OCI-LY7 (cell line): ENCODE measurements around the gene GAS7. TPM values are rescaled to one million over a fixed set of nuclear protein-coding genes. Genes with fewer than 3 reads are reported as not detected.
"Not testable (repeated sequence)": the region's sequence is repeated elsewhere in the genome, so short reads cannot be mapped to it uniquely, and the experiment has no call there.

Source experiments
- BruUV-seq: library from RNA; stranded (reverse); fragments of 400-500 nt; replicated peaks from 2 replicates; lab custom pipeline; 2021; lab: Mats Ljungman, UMichigan
- CTCF ChIA-PET: fragments of 300-600 bp; sonication (Branson Sonifier 250); formaldehyde crosslinking; loops from one replicate; lab custom pipeline; 2022; ENCODE audit warnings: antibody characterized with exemption; ENCODE audit not compliant: unreplicated experiment; lab: Charles Lee
- POLR2A ChIA-PET: fragments of 300-600 bp; sonication (Branson Sonifier 250); formaldehyde crosslinking; loops from one replicate; lab custom pipeline; 2022; ENCODE audit warnings: antibody characterized with exemption; lab: Charles Lee
- DNase-seq: peaks from one replicate; pipeline ENCODE4 v3.0.0-alpha.2; 2015; ENCODE audit warnings: low spot score
- H2AFZ ChIP-seq: fragments of 200-600 bp; sonication (generic), shearing (Covaris generic); 2 replicates; pipeline ENCODE4 v1.6.1; 2014; ENCODE audit warnings: mild to moderate bottlenecking, antibody characterized with exemption, low read length, moderate library complexity
- H3K27ac ChIP-seq: fragments of 200-600 bp; sonication (generic); 2 replicates; pipeline ENCODE4 v1.5.1; 2014; ENCODE audit warnings: mixed run types, low read depth, mild to moderate bottlenecking, moderate library complexity, low read length, inconsistent platforms; ENCODE audit not compliant: poor library complexity, severe bottlenecking
- H3K36me3 ChIP-seq: fragments of 200-600 bp; sonication (generic); 2 replicates; pipeline ENCODE4 v1.6.1; 2014; ENCODE audit warnings: mild to moderate bottlenecking, antibody characterized with exemption, low read length, moderate library complexity, mixed read lengths; ENCODE audit not compliant: insufficient read depth
- H3K4me1 ChIP-seq: fragments of 200-600 bp; sonication (generic); 2 replicates; pipeline ENCODE4 v1.5.1; 2014; ENCODE audit warnings: mild to moderate bottlenecking, low read length; ENCODE audit not compliant: insufficient read depth, poor library complexity, severe bottlenecking
- H3K4me2 ChIP-seq: fragments of 200-600 bp; sonication (generic); 2 replicates; pipeline ENCODE4 v1.6.1; 2014; ENCODE audit warnings: mild to moderate bottlenecking, low read length
- H3K4me3 ChIP-seq: fragments of 200-600 bp; sonication (generic); 2 replicates; pipeline ENCODE4 v1.5.1; 2014; ENCODE audit warnings: mild to moderate bottlenecking, low read depth, low read length; ENCODE audit not compliant: poor library complexity, severe bottlenecking
- H3K79me2 ChIP-seq: fragments of 200-600 bp; sonication (generic); 2 replicates; pipeline ENCODE4 v1.6.1; 2016; ENCODE audit warnings: low read depth, mild to moderate bottlenecking, low read length, moderate library complexity, mixed read lengths; ENCODE audit not compliant: insufficient read depth
- H3K9me2 ChIP-seq: fragments of 200-600 bp; sonication (generic); 2 replicates; pipeline ENCODE4 v1.6.1; 2016; ENCODE audit warnings: mild to moderate bottlenecking, low read length, mixed read lengths; ENCODE audit not compliant: insufficient read depth
- H3K9me3 ChIP-seq: fragments of 200-600 bp; sonication (generic); 2 replicates; pipeline ENCODE4 v1.6.1; 2014; ENCODE audit warnings: mild to moderate bottlenecking, mixed run types, low read length, mixed read lengths
- H4K20me1 ChIP-seq: fragments of 200-600 bp; sonication (generic); 2 replicates; pipeline ENCODE4 v1.6.1; 2014; ENCODE audit warnings: mild to moderate bottlenecking, antibody characterized with exemption, low read length, moderate library complexity, mixed read lengths; ENCODE audit not compliant: insufficient read depth
- EZH2phosphoT487 ChIP-seq: fragments of 200-600 bp; sonication (generic); IDR thresholded peaks from 2 replicates; pipeline ENCODE4 v1.6.1; 2018; ENCODE audit warnings: low read depth, borderline replicate concordance, mild to moderate bottlenecking, mixed run types, antibody characterized with exemption, low read length, moderate library complexity, mixed read lengths
- intact Hi-C: fragments of 100-400 bp; cut with micrococcal nuclease; formaldehyde crosslinking; loops from one replicate; pipeline ENCODE4 v1.10.0; 2022; ENCODE audit not compliant: unreplicated experiment
- total RNA-seq, 2 experiments: library from RNA; depleted of rRNA in 1 of 2; stranded (reverse); fragments of >200 nt in 1 of 2; shearing (Covaris generic) in 1 of 2; gene quantifications; 2 replicates each; pipeline ENCODE4 v1.2.3, GENCODE V29; 2014 to 2022
- TF ChIP-seq, protein P1 (sequence below): fragments of 200-600 bp; sonication (generic); conservative IDR thresholded peaks from 2 replicates; pipeline ENCODE4 v1.5.1; 2014; ENCODE audit warnings: mild to moderate bottlenecking, antibody characterized with exemption, low read length, moderate library complexity, mixed read lengths

GAS7 gene
- total RNA-seq, 2 experiments from 2014 or later = 1.5 TPM; not detected in 1

DNA sequence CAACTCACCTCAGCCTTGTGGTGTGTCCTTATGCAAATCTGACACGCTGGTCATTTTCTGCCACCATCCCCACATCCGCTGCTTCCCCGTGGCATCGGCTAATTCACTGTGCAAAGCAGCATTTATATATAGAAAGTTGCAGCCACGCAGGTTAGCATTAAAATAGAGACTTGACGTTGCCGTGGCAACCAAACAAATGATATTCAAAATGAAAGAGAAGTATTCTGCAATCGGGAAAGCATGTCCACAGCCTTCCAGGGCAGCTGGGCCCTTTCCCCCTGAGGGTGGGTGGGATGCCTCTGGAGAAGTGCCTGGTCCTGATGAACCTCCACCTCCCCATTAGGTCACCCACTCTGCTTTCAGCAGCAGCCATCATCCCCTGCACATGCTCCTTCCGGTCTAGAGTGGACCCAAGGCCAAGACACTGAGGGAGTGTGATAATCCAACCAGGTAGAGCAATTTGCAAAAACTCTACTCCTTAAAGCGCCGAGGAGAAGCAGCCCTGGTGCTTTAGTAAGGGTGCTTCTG is 138.7 kb downstream of the GAS7 start:
- CTCF ChIA-PET = no interaction called here
- DNase-seq = no peak
- H3K79me2 ChIP-seq = no peaks in the 10 kb centered on the region
- no peak for TF ChIP-seq EZH2phosphoT487
- TF ChIP-seq, protein P1, sequence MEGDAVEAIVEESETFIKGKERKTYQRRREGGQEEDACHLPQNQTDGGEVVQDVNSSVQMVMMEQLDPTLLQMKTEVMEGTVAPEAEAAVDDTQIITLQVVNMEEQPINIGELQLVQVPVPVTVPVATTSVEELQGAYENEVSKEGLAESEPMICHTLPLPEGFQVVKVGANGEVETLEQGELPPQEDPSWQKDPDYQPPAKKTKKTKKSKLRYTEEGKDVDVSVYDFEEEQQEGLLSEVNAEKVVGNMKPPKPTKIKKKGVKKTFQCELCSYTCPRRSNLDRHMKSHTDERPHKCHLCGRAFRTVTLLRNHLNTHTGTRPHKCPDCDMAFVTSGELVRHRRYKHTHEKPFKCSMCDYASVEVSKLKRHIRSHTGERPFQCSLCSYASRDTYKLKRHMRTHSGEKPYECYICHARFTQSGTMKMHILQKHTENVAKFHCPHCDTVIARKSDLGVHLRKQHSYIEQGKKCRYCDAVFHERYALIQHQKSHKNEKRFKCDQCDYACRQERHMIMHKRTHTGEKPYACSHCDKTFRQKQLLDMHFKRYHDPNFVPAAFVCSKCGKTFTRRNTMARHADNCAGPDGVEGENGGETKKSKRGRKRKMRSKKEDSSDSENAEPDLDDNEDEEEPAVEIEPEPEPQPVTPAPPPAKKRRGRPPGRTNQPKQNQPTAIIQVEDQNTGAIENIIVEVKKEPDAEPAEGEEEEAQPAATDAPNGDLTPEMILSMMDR = no peak
- POLR2A ChIA-PET = no interaction called here
- no peaks in the 10 kb centered on the region for H4K20me1 ChIP-seq
- H3K4me3 ChIP-seq = no peak overlapping the region
- H3K4me1 ChIP-seq = no peaks in the 10 kb centered on the region
- no peaks in the 10 kb centered on the region for H3K9me2 ChIP-seq
- no peaks in the 10 kb centered on the region for H3K9me3 ChIP-seq
- no TSS peak for BruUV-seq
- no peaks in the 10 kb centered on the region for H3K36me3 ChIP-seq
- intact Hi-C loops = no loop called here
- H3K27ac ChIP-seq = no peak overlapping the region
- no peak overlapping the region for H2AFZ ChIP-seq
- H3K4me2 ChIP-seq = no peak overlapping the region

DNA sequence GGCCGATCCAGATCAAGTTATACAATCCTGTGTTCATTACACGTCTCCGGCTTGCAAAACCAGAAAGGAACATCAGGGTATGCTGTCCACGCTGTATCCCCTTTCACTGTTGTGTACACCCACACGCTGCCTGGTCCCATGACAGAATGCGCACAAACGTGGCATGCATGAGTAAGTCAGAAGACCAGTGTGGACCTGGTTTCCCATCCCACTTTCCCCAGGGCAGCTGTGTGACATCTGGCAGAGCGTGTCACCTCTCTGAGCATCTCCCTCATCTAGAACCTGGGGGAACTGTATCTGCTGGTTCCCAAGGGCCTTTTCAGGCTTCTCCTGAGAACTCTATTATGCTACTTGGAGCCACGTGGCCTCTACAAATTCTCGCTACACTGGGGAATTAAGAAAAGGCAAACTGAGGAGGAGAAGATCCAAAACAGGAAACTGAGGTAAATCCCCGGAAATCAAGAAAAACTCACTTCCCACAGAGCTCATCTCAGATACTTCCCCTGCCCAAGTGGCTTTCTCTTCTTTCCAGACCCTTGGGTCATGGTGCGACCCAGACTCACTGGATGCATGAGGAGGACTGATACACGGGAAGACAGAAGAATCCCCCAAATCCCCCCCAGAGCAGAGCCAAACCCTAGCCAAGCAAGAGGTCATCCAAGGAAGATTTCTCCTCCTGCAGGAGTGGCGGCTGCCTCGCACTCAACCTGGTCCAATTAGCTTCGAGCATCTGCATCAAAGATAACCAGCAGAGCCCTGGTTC is 139.3 kb downstream of the GAS7 start:
- no peaks in the 10 kb centered on the region for H3K79me2 ChIP-seq

GRCh38 chr17:10057466-10057865 is 140.9 kb downstream of the GAS7 start:
- H3K27ac ChIP-seq, H3K4me3 ChIP-seq, H3K4me1 ChIP-seq, DNase-seq, BruUV-seq, H3K4me2 ChIP-seq, H4K20me1 ChIP-seq, H2AFZ ChIP-seq, CTCF ChIA-PET, H3K9me2 ChIP-seq, H3K79me2 ChIP-seq, H3K9me3 ChIP-seq, H3K36me3 ChIP-seq, intact Hi-C loops: not testable (repeated sequence)
- POLR2A ChIA-PET = interaction anchor here (0.7 kb wide), 1 partner anchor 33 kb away, joined by 3 read pairs; no protein-coding TSS in a partner anchor

More for the DNA sequence above, 139.3 kb downstream of the GAS7 start:
- H3K9me3 ChIP-seq = no peaks in the 10 kb centered on the region
- no peaks in the 10 kb centered on the region for H3K36me3 ChIP-seq
- no peak overlapping the region for H3K4me3 ChIP-seq
- no peak overlapping the region for H3K4me2 ChIP-seq
- no peaks in the 10 kb centered on the region for H4K20me1 ChIP-seq
- ChIA-PET POLR2A (no interaction called here), CTCF (no interaction called here)
- BruUV-seq = no TSS peak
- H3K27ac ChIP-seq = no peak overlapping the region
- no peaks in the 10 kb centered on the region for H3K4me1 ChIP-seq
- TF ChIP-seq, protein P1 = no peak
- TF ChIP-seq EZH2phosphoT487 = no peak
- no peak for DNase-seq
- intact Hi-C loops = no loop called here
- no peaks in the 10 kb centered on the region for H3K9me2 ChIP-seq
- no peak overlapping the region for H2AFZ ChIP-seq
